ENCODE results near the gene CHN1.

The CHN1 gene

DNA sequence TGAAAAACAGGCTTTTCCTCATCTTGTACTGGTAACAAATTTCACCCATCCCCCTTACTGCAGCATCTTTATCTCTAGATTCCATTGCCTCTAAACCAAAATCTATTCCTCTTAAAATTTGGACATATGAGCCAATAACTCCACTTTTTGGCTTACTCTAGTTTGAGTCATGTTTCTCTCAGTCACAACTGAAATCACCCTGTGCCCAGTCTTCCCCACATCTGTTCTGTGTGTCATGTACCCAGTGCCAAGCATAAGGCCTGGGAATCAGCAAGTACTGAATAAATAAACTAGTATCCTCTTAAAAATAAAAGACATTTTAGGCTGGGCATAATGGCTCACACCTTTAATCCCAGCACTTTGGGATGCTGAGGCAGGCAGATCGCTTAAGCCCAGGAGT, 20.8 kb upstream of the CHN1 start:
- Histone ChIP-seq H3K9me3 (ENCODE audit: control insufficient read depth, insufficient read depth, low read length) (no peaks in the 10 kb centered on the region), H3K9me2 (replicated peaks; ENCODE audit: control insufficient read depth, low read length) (no peaks in the 10 kb centered on the region), H3K4me1 (ENCODE audit: control insufficient read depth, low read length) (no peaks in the 10 kb centered on the region), H3K79me2 (ENCODE audit: control insufficient read depth, low read length) (no peaks in the 10 kb centered on the region), H3K27me3 (ENCODE audit: control insufficient read depth, low read length) (0 out of 2 replicates have a peak, but pooled peaks cover under 1% of the 10 kb centered on the region), H3K36me3 (ENCODE audit: control insufficient read depth, low read length) (no peaks in the 10 kb centered on the region), H4K20me1 (ENCODE audit: control insufficient read depth, insufficient read depth, low read depth, low read length) (no peaks in the 10 kb centered on the region), H3F3A (ENCODE audit: control insufficient read depth, insufficient read depth) (no peaks in the 10 kb centered on the region), H3K4me2 (ENCODE audit: low read length) (no peak overlapping the region), H3K27ac (ENCODE audit: low read depth, low read length) (no peak overlapping the region), H3K4me3 (ENCODE audit: low read length) (no peak overlapping the region)
- TF ChIP-seq CTCF (IDR thresholded peaks at IDR 0.05; ENCODE audit: low read depth, low read length, poor library complexity, severe bottlenecking) (no peak), EZH2phosphoT487 (IDR thresholded peaks at IDR 0.05; ENCODE audit: borderline replicate concordance, low read length) (no peak)

DNA sequence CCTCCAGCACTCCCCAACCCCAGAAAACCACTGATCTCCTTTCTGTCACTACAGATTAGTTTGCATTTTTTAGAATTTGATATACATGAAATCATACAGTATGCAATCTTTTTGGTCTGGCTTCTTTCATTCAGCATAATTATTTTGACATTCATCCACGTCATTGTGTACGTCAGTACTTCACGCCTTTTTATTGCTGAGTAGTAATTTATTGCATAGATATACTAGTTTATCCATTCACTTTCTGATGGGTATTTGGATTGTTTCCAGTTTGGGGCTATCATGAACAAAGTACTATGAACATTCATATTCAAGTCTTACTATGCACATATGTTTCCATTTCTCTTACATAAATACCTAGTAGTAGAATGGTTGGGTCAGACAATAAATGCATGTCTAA, 20.1 kb upstream of the CHN1 start:
- Histone ChIP-seq H3K27me3 (ENCODE audit: control insufficient read depth, low read length) (0 out of 2 replicates have a peak, but pooled peaks cover 3% of the 10 kb centered on the region), H4K20me1 (ENCODE audit: control insufficient read depth, insufficient read depth, low read depth, low read length) (no peaks in the 10 kb centered on the region), H3F3A (ENCODE audit: control insufficient read depth, insufficient read depth) (no peaks in the 10 kb centered on the region), H3K27ac (ENCODE audit: low read depth, low read length) (no peak overlapping the region), H3K4me1 (ENCODE audit: control insufficient read depth, low read length) (no peaks in the 10 kb centered on the region), H3K9me2 (replicated peaks; ENCODE audit: control insufficient read depth, low read length) (no peaks in the 10 kb centered on the region), H3K4me3 (ENCODE audit: low read length) (no peak overlapping the region), H3K79me2 (ENCODE audit: control insufficient read depth, low read length) (no peaks in the 10 kb centered on the region), H3K36me3 (ENCODE audit: control insufficient read depth, low read length) (no peaks in the 10 kb centered on the region), H3K4me2 (ENCODE audit: low read length) (no peak overlapping the region), H3K9me3 (ENCODE audit: control insufficient read depth, insufficient read depth, low read length) (no peaks in the 10 kb centered on the region)
- TF ChIP-seq EZH2phosphoT487 (IDR thresholded peaks at IDR 0.05; ENCODE audit: borderline replicate concordance, low read length) (no peak), CTCF (IDR thresholded peaks at IDR 0.05; ENCODE audit: low read depth, low read length, poor library complexity, severe bottlenecking) (no peak)

- no peak overlapping the region for H3K4me2 ChIP-seq (ENCODE audit: low read length)
- no peaks in the 10 kb centered on the region for H3K79me2 ChIP-seq (ENCODE audit: control insufficient read depth, low read length)
- no peaks in the 10 kb centered on the region for H4K20me1 ChIP-seq (ENCODE audit: control insufficient read depth, insufficient read depth, low read depth, low read length)
- no peak overlapping the region for H3K27ac ChIP-seq (ENCODE audit: low read depth, low read length)
- no peaks in the 10 kb centered on the region for H3K4me1 ChIP-seq (ENCODE audit: control insufficient read depth, low read length)
- peaks cover 7% of the 10 kb centered on the region; the same call in 1 of the 2 replicates for H3K27me3 ChIP-seq (ENCODE audit: control insufficient read depth, low read length)
- H3K9me2 ChIP-seq (replicated peaks; ENCODE audit: control insufficient read depth, low read length): no peaks in the 10 kb centered on the region
- H3K36me3 ChIP-seq (ENCODE audit: control insufficient read depth, low read length): no peaks in the 10 kb centered on the region
- TF ChIP-seq CTCF (IDR thresholded peaks at IDR 0.05; ENCODE audit: low read depth, low read length, poor library complexity, severe bottlenecking): no peak
- TF ChIP-seq EZH2phosphoT487 (IDR thresholded peaks at IDR 0.05; ENCODE audit: borderline replicate concordance, low read length): no peak
- H3K9me3 ChIP-seq (ENCODE audit: control insufficient read depth, insufficient read depth, low read length): no peaks in the 10 kb centered on the region
- H3F3A ChIP-seq (ENCODE audit: control insufficient read depth, insufficient read depth): no peaks in the 10 kb centered on the region
- no peak overlapping the region for H3K4me3 ChIP-seq (ENCODE audit: low read length)
Measured at GRCh38 chr2:175022923-175023322, 17.7 kb upstream of the CHN1 start.
